IMR-90 (cell line): ENCODE results near the gene FNDC3B.

Experiments used
- MAZ ChIP-seq: IDR thresholded peaks from 2 replicates; pipeline ENCODE4 v1.6.1; 2012; ENCODE audit warnings: low read depth, mild to moderate bottlenecking, low read length, improper control_type of control experiment, moderate library complexity, borderline replicate concordance
- POLR2A ChIP-seq: IDR thresholded peaks from 2 replicates; pipeline ENCODE4 v1.6.1; 2012; ENCODE audit warnings: mild to moderate bottlenecking, low read depth, low read length
- RAD21 ChIP-seq: IDR thresholded peaks from 2 replicates; pipeline ENCODE4 v1.6.1; 2012; ENCODE audit warnings: low read length, improper control_type of control experiment
- TF ChIP-seq, protein P1 (sequence below): conservative IDR thresholded peaks from 2 replicates; pipeline ENCODE4 v1.5.1; 2012; ENCODE audit warnings: mild to moderate bottlenecking, low read depth, low read length, improper control_type of control experiment

DNA sequence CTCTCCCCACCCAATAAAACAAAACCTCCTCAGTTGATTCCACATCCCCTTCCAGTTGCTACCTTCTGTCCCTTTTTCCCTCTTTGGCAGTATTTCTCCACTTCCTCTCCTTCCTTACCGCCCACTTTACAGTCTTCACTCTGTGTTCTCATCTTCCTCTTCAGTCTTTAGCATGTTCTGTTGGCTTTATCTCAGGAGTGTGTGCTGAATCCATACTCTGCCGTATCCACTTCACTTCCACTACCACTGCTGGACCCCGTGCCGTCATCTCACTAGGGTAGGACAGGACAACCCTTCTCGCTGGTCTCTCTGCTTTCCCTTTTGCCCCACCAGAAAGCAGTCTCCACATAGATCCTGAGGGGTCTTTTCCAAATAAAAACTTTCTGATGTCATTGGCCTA, 74.3 kb downstream of the FNDC3B start:
- TF ChIP-seq, protein P1, sequence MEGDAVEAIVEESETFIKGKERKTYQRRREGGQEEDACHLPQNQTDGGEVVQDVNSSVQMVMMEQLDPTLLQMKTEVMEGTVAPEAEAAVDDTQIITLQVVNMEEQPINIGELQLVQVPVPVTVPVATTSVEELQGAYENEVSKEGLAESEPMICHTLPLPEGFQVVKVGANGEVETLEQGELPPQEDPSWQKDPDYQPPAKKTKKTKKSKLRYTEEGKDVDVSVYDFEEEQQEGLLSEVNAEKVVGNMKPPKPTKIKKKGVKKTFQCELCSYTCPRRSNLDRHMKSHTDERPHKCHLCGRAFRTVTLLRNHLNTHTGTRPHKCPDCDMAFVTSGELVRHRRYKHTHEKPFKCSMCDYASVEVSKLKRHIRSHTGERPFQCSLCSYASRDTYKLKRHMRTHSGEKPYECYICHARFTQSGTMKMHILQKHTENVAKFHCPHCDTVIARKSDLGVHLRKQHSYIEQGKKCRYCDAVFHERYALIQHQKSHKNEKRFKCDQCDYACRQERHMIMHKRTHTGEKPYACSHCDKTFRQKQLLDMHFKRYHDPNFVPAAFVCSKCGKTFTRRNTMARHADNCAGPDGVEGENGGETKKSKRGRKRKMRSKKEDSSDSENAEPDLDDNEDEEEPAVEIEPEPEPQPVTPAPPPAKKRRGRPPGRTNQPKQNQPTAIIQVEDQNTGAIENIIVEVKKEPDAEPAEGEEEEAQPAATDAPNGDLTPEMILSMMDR, result no peak
- TF ChIP-seq POLR2A (no peak), RAD21 (no peak), MAZ (no peak)
